Amygdala (tissue), 56 donors: ENCODE data around the gene PRKCH.

Source experiments
- DNase-seq, 56 donors: peaks; one replicate each; lab custom pipeline; 2025; lab: John Stamatoyannopoulos, UW

The PRKCH gene

DNA sequence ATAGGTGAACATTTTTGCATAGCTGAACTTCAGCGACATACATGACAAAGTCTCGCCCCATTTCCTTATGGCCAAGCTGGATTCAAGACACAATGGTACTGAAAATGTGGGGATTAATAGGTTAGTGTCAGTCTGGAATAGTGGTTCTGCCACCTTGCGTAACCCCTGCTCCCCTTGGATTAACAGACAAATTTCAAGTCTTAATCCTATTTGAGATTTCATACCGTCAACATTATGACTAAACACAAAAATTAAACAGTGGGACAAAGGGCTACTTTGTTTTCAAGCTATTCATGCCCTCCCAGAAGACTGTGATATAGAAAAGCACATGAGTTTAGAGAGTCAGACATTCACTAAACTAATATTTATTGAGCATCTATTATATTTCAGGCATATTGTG lies 235.1 kb downstream of the PRKCH start:
- no peak for DNase-seq

DNA sequence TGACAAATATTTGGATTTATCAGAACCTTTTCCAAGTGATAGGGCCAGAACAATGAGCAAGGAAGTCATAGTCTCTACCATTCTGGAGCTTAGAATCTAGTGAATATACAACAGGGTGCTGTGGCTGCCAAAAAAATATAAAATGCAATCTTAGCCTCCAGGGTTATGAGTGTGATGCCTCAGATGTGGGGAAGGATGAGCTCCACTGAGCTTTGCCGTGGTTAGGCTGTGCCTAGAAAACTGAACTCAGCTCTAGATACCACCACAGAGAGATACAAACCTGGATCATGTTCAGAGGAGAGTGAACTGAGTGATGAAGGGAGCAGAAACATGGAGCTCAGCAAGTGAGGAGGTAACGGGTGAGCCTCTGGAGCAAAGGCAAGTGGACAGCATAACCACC lies 235.9 kb downstream of the PRKCH start:
- DNase-seq: no peak

DNA sequence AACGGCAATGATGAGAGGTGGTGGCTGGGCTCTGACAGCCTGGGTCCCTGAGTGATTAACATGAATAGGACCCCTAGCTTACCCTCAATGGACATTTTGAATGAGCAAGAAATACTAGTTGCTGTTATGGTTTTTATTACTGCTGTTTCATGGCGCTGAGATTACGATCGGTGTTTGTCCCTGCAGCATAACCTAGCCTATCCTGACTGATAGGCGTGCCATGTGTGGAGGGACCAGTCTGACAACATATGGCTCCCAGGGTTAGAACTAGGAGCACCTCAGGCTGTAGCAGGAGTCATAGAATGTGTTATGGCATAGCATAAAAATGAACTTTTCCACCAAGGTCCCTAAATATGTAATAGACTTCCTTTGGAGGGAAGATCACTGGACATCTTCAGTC lies 236.5 kb downstream of the PRKCH start:
- no peak for DNase-seq

DNA sequence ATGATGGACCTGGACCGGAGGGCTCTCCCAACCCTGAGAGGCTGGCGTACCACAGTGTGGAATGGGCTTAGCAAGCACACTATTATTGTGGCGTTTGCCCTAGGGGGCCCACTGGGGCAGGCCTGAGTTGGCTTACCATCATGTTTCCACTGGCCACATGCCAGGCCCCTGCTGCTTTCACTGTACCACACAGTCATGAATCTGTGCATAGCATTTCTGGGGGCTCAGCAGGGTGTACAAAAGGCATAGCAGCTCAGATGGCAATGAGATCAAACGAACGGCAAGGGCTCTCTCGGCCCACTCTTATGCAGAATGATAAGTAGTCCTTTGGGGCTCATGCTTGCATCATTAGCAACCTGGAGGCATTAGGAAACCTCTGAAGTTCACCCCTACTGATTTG lies 236.9 kb downstream of the PRKCH start:
- DNase-seq: no peak

DNA sequence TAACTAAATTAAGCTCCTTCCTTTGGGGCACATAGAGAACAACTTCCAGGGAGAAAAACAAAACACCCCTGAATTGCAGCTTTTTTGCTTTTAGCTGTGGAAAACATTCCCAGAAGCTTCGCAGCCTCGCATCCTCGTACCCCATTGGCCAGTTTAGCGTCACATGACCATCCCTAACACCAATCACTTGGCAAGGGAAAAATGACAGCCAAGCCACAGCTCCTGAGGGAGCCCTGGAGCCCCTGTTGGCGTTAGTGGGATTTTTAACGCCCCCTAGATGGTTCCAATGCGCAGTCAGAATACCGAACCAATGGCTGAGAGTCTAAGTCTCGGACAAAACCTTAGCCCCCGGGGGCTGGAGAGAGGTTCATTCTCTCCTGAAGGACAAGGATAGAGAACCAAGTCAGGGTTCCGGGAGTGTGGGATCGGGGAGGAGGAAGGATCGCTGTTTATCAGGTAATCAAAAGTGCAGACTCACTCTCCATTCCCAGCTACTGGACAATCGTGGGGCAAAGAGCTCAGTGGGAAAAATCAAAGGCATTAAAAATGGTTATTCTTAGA lies 238.3 kb downstream of the PRKCH start:
- DNase-seq: no peak

DNA sequence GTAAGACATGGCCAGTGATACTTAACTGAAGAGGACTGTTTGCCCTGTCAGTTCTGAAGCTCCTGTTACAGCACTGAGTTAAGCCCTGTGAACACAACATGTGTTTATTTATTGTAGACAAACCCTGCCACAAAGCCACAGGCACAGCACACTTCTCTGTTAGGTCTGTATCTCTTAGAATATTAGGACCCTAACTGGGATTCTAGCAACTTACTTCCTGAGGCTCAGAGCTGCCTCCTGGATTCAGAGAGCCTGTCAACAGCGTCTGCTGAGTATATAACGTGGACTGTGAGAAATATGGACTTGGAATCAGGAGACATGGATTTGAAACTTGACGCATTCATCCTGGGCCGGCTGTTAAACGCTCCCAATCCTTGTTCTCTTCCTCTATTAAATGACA lies 238.9 kb downstream of the PRKCH start:
- DNase-seq: no peak

DNA sequence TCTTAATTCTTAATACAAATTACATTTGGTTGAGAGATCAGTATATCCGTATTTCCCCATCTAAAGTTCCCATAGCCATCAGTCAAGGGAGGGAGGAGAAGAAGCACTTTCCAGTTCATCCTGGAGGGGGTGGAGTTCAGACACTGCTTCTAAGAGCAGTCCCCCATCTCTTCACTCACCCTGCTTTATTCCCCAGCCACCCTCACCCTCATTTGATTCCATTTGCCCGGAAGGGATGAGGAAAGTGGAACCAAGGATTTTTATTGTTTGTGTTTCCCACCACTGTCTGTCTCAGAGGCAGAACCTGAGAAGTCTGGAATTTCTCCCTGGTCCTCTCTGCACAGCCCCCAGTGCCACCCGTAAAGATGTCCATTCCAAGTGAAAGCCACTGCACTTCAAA lies 239.7 kb downstream of the PRKCH start:
- DNase-seq: no peak

DNA sequence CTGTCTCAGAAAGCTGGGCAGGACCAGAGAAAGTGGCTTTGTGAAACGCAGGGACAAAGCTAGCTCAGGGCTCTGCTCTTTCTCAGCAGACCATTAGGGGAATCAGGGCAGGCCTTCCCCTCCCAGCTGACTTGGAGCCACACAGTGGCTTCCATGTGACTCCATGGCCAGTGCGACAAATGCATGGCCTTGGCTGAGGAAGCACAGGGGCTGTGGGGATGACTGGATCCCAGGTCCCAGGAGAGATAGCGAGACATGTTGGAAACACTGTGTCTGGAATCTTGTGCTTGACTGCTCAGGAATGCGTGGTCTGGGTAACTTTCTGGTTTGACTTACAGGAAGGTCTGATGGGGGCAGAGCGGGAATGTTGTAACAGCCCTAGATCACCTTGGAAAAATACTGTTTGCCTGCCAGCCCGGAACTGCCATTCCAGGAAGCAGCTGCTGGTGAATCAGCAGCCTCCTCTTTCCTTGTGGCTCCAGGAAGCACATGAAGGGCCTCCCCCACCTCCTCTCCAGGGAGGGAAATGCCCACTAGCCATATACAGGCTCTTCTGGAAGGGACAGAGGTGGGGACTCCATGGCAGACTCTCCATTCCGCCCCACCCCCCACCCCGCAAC lies 240.4 kb downstream of the PRKCH start:
- DNase-seq: peak in 3 of 56 donors; percentile 21 to 29 (median 28)

DNA sequence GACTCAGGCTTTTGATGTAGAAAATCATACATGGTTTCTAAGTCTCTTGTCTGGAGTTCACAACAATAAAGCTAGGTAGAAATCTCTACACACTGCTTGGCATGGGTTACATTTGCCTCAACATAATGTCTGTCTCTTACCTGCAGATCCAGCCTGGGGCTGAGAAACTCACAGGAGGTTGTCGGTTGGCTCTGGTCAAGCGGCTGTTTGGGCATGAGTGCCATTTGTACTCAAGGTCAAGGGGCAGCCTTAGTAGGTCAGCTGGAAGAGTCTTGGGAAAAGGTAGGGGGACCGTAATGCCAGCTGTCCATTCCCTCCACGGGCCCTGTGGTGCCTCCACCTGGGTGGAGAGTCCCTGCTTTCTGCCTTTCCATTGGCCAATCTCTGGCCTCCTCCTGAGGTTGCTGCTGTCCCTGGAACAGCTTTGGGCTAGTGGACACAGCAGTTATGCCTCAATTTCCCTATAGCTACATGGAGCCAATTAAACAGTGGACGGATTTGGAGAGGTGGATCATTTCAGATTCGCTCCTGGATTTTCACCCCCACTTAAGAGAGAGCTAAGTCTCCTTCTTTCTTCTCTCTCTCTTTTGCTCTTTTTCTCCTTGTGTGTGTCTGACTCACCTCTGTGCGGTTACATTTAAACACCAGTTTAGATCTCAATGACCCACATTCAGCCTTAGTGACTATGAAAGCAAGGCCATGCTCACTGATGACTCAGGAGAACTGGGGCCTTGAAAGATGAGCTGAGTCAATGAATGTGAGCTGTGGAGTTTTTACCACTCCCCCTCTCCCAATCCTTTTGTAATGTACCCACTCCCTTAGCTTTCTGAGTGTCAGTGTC lies 241.2 kb downstream of the PRKCH start:
- DNase-seq: no peak

DNA sequence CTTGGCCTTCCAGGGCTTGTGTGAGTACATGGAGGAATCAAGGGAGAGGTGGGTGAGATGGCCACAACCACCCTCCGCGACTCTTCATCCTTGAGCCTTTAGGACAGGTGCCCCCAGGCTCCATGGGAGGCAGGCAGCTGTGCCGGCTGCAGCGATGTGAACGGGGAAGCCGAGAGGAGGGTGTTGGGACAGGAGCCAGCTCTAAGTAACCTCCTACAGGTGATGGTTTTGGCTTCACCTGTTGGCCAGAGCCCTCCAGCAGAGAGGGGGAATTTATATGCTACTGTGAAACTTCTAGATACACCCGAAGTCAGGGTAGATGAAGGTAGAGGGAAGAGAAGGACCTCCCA lies 241.8 kb downstream of the PRKCH start:
- DNase-seq: no peak

DNA sequence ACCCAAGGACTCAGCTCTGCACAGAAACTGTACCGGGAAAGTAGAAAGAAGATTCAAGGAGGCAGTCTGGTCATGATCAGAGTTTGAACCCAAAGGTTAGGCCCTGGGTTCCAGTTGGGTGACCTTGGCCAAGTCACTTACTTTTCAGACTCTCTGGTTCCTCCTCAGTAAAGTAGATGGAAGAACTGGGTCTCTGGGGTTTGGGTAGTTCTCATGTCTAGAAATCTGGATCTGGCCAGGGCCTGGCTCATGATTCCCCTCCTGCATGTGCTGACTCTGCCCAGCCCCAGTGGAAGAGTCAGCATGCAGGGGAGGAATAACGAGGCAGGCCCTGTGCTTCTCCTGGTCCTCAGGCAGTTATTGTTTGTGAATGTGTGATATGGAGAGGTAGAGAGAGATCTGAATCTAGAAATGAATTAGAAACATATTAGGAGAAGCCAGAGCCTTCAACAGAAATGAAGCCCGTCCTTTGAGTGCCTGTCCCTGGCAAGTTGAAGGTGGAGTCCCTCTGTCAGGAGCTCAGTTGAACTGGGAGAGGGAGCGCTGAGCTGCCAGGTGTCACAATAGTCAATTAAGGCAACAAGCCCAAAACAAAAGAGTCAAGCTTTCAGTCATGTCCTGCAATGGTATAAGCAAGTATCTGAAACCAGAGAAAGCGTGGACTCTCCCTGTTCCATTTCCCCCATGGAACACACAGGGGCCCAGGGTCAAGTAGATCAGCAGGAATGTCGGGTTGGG lies 242.7 kb downstream of the PRKCH start:
- no peak for DNase-seq

DNA sequence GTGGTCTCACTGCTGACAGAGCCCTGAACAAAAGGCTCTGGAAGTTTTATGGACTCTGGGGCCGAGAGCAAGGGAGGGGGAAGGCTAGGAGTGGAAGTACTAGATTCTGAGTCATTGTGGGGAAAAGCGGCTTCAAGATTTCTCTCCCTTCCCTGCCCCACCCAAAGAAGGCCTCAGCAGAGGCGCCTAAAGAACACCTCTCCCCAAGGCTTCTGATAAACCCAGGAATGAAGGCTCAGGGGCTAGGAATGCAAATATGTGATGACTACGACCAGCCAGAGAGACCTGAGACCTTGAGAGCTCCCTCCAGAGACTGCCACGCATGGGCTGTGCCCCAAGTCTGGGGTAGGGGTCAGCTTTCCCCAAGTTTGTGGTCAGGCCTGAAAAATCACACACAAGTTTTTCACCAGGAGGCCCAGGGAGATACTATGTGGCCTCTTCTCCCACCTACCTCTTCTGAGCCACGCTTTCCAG lies 243.3 kb downstream of the PRKCH start:
- no peak for DNase-seq

DNA sequence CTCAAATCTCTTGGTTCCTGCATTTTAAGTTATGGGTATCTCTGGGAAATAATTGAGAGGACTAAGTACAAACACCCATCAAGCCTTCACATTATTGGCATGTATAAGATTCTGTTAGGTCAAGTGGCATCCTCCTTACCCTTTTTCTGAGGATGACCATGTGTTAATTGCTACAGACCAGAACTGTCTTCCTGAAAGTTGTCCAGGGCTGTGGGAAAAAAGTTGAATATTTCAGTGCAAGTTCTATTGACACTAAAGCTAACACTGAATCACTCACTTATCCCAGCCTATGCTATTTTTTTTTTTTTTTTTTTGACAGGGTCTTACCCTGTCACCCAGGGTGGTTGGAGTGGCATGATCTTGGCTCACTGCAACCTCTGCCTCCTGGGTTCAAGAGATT lies 243.8 kb downstream of the PRKCH start:
- DNase-seq: no peak

DNA sequence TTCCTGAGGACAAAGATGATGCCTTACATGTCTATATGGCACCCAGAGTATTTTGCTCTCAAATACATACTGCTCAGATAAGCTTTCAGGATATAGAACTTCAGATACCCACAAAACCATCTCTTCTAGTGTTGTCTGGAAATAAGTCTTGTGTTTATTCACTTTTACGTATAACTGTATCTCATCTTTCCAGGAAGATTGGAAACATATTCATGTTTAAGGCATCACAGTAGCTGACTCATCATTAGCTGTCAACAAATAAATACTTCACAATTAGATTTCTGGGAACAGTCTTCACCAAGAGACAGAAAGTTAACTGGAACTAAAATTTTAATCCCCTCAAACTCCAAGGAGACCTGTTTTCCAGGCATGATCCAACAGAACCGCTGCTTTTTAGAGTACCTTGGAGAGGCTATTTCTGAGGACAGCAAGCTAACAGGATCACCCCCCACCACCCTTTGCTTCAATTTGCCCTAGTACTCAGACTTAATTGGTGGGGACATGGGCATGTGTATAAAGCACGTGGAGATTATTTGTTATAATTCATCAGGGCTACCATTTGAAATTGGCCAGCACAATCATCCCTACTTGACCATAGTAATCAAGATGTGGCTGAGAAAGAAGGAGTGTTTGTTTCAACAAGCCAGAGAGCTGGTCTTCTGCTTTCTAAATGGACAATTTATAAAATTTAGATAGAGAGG lies 244.6 kb downstream of the PRKCH start:
- DNase-seq: no peak

DNA sequence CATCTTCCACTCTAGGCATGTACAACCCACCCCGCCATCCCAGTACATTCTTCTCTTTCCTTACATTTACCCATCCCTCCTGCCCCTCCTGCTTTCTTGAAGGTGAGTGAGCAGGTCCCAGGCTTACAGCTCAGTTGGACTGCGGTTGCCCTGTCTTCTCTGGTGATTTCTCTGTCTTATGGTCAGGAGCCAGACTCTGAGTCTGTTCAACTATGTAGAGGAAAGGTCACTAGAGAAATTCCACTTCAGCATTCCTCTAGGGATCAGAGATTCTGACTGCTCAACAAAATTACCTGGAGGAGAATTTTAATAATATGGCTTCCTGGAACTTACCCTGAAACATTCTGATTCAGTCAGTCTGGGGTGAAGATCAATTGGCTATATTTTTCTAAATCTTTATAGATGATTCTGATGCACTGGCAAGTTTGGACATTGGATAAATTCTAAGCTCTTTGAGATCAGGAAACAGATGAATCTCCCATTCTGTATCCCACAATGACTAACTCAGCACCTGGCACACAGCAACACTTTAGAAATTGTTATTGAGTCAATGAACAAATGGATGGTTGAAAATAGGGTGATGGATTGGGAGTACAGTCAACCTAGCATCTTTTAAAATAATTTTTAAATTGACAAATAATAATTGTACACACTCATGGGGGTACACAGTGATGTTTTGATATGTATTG lies 245.3 kb downstream of the PRKCH start:
- no peak for DNase-seq

DNA sequence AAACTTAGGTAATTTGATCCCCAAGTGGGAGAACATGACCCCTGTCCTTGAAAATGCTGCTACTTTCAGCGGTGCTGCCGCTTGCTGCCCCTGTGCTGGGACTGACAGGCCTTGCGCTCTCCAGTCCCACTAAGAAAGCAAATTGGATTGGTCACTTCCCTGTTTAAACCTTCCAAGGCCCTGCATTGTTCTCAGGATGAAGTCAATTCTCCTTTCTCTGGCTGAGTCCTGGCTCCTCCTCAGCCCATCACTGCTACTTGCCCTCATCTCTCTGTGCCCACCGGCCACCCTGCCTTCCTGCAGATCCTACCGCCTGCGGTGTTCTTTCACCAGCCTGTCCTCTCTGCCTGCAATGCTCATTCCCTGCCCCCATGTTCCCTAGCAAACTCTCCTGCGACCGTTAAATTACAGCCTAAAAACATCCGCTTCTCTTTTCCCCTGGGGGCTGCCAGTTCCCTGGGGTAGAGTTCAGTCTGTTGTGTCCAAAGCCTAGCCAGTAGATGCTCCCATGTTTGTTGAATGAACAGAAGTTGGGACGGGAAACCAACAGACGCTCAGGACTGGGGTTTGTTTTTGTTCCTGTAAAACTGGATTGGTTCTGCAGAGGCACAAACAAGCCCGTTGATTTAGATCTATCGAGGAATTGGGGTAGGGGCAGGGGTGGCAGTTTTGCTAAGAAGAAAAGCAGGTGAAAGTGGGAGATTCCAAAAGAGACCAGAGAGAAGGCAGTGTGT lies 246.6 kb downstream of the PRKCH start:
- peak in 1 of 56 donors; percentile 18 for DNase-seq

DNA sequence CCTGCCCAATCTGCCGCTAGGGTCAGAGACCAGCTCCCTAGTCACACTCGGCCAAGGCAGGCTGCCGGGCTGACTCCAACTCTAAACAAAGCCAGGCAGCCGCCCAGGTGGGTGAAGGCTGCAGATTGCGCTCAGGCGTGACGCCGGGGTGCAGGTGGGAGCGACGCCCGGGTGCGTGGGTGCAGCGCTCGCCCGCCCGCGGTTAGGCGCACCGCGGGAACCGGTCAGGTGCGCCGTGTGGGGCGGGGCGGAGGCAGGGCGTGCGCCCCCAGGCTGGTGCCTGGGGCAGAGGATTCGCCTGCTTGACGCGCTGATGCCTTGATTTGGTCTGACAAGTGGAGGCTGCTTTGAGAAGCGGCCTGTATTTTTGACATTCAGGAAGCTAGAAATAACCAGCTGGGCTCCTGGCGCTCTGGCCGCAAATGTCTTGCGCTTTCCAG lies 247.2 kb downstream of the PRKCH start:
- DNase-seq: peak in 5 of 56 donors; percentile 13 to 65 (median 30)

DNA sequence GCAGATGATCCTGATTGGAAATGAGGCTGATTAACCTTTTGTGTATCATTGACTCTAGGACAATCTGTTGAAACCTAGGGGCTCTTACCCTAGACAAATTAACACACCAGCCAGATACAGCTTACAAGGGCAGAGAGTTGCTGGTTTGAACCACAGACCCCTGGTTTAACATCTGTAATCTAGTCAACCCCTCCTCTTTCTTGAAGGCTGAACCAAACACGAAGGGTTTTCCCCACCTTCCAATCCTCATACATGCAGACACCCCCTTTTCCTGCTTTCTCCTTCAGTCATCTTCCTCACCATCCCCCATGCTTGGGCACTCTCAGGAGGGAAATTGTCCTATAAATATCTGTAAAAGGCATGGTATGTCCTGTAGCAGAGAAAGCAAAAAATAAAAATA lies 247.9 kb downstream of the PRKCH start:
- no peak for DNase-seq
